GM18519 (cell line): ENCODE measurements around the gene FGFRL1.

Source experiments
- ATAC-seq: cut with Tn5 transposase; IDR thresholded peaks from one replicate; pipeline ENCODE4 v1.9.1; 2021; ENCODE audit warnings: mild to moderate bottlenecking, moderate library complexity; ENCODE audit not compliant: unreplicated experiment, low FRiP score

The FGFRL1 gene

GRCh38 chr4:1062419-1062818 is 51.0 kb downstream of the FGFRL1 start:
- no peak for ATAC-seq

GRCh38 chr4:1065732-1066131 is 54.3 kb downstream of the FGFRL1 start:
- ATAC-seq = no peak

DNA sequence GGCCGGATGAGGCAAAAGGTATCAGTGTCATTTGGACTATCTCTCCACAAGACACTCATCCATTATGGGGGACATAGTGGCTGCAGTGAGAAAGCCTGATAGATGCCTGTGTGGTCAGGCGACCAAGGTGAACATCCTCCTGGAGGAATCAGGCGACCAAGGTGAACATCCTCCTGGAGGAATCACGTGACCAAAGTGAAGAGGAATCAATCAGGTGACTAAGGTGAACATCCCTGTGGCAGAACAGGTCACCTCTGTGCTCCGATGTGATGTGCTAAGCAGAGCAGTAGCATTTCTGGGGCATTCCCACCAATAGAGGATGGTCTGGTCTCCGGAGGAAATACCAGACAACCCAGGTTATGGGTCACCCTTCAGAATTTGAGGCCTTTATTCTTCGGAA is 58.0 kb downstream of the FGFRL1 start:
- ATAC-seq = no peak

GRCh38 chr4:1072830-1073446 is 61.5 kb downstream of the FGFRL1 start:
- no peak for ATAC-seq

DNA sequence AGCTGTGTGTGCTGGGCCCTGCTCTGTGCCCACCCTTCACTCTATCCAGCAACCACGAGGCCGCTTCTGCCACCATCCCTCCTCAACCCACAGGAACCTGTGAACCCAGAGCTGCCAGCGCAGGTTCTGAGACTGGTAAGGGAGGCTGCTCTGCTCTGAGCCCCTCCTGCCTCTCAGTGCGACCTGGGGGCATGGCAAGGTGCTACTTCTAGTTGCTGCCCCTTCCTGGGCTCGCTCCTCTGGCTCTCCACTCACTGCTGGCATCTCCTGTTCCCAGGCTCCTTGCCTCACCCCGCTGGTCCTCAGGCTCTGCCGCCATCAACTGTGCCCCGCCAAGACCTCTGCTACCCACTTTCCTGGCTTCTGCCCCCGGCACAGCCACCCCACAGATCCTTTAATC is 62.7 kb downstream of the FGFRL1 start:
- no peak for ATAC-seq

GRCh38 chr4:1075225-1075624 is 63.8 kb downstream of the FGFRL1 start:
- no peak for ATAC-seq

DNA sequence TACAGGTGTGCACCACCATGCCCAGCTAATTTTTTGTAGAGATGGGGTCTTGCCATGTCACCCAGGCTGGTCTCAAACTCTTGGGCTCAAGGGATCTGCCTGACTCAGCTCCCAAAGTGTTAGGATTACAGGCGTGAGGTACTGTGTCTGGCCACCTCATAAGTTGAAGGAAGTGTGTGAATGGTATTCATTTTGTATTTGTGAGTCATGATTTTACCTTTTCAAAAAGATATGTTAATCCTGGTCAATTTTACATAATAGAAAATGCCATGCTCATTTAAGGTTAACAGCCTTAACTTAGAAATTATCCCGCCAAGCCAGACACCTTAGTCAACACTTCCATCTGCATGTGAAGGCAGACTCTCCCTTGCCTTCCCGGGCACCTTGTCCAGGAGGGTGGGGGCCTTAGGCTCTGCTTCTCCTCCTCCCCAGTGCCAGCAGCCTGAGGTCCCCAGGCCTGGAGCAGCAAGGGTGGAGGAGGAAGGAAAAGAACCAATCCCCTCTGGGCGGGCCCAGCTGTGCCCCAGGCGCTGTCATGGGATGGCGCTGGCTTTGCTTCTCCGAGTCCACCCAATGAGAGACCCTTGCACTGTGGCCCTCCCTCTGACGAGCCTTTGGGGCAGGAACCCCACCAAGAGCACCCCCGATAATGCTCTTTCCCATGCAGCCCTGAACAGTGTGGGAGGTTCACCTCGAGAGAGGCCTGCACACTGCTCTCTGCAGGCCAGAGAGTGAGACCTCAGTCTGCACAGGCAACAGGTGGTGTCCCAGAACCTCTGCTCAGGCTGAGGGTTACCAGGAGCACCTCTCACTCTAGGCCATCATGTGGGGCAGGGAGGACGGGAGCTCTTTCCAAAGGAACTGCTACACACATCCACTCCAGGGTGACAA is 64.6 kb downstream of the FGFRL1 start:
- no peak for ATAC-seq
